ENCODE measurements around the gene CDIP1. TPM values are rescaled to one million over a fixed set of nuclear protein-coding genes. Genes with fewer than 3 reads are reported as not detected.
A peak's percentile ranks its signal among the peaks of the same experiment; 100 is the strongest.

The CDIP1 gene
- total and polyA plus RNA-seq, 9 of the 15 experiments (the other 6 are each of a cell fraction or from before 2014, with no cell fraction given), result 0.29 TPM; not detected in 8

- intact Hi-C loops (cut with micrococcal nuclease) (no loop called here), in situ Hi-C loops (cut with MboI) (no loop called here)
- Histone ChIP-seq H4K20me1 (replicated peaks; ENCODE audit: control insufficient read depth, insufficient read depth, low read length) (peaks cover 14% of the 10 kb centered on the region; the same call in 1 of the 2 replicates), H3K27me3 (ENCODE audit: control insufficient read depth in 2 of 2, insufficient read depth in 2 of 2, low read length in 2 of 2) (no peaks in the 10 kb centered on the region), H3K9me3 (replicated peaks; ENCODE audit: control insufficient read depth, insufficient read depth, low read depth, low read length) (no peaks in the 10 kb centered on the region), H3K27ac (ENCODE audit: extremely low read depth, low read depth, low read length) (no peak overlapping the region), H2AFZ (ENCODE audit: low read depth, low read length) (no peak overlapping the region), H3K9ac (ENCODE audit: insufficient read depth in 1 of 2, low read depth in 2 of 2, low read length in 2 of 2) (no peak overlapping the region), H3K4me2 (ENCODE audit: insufficient read depth, low read length) (no peak overlapping the region), H3K9me1 (ENCODE audit: control insufficient read depth, insufficient read depth, low read length) (no peaks in the 10 kb centered on the region), H3K4me1 (replicated peaks in 1 of 2; ENCODE audit: control insufficient read depth in 2 of 2, insufficient read depth in 2 of 2, low read length in 2 of 2) (peaks cover 0 to 4% of the 10 kb centered on the region in 2 experiments; a peak in 2 of 5 replicates), H3K4me3 (no peak overlapping the region), H3K36me3 (ENCODE audit: control insufficient read depth, insufficient read depth, low read length) (peaks cover 57% of the 10 kb centered on the region; the same call in 2 of the 3 replicates), H3K79me2 (ENCODE audit: control insufficient read depth, insufficient read depth, low read length) (peaks cover 7% of the 10 kb centered on the region; the same call in 2 of the 3 replicates)
- ChIA-PET CTCF (ENCODE audit: low intra/inter-chr PET ratio) (interaction anchor here (0.5 to 0.8 kb wide), 2 partner anchors 42 to 44 kb away, joined by 3 to 5 read pairs; no protein-coding TSS in a partner anchor), POLR2A (no interaction called here)
- ATAC-seq, result peak; percentile 98
- no TSS peak for BruUV-seq (replicated peaks)
- peak; percentile 92 for FAIRE-seq
- 14% methylated on average over 3 of the region's 3 CpGs for WGBS (ENCODE audit: insufficient coverage, low coverage, missing lambda C conversion rate)
- peak; percentile 58 to 78 (median 64) for DNase-seq (ENCODE audit: extremely low read depth in 1 of 4, low spot score in 3 of 4)
- TF ChIP-seq STAG1 (CRISPR knock-in tag; IDR thresholded peaks at IDR 0.05; ENCODE audit: borderline replicate concordance) (peak; percentile 53; the same call in 1 of the 2 replicates), WHSC1 (IDR thresholded peaks at IDR 0.05; ENCODE audit: low read length) (no peak), BRF1 (IDR thresholded peaks at IDR 0.05; ENCODE audit: borderline replicate concordance, extremely low read depth, insufficient read length) (no peak), TAF15 (IDR thresholded peaks at IDR 0.05; ENCODE audit: low read depth, low read length) (no peak), SMC3 (conservative IDR thresholded peaks at IDR 0.05; ENCODE audit: insufficient read depth, low read depth, low read length) (peak; percentile 71), RB1 (IDR thresholded peaks at IDR 0.05; ENCODE audit: low read depth) (peak; percentile 53; the same call in 1 of the 2 replicates), YY1 (IDR thresholded peaks at IDR 0.05; ENCODE audit: borderline replicate concordance in 1 of 3, control insufficient read depth in 1 of 3, extremely low read depth in 1 of 3, insufficient read depth in 3 of 3, insufficient read length in 1 of 3, insufficient replicate concordance in 2 of 3, low read depth in 1 of 3, low read length in 2 of 3) (no peak), FOXK2 (conservative IDR thresholded peaks at IDR 0.05 in 1 of 2, IDR thresholded peaks at IDR 0.05 in 1 of 2; ENCODE audit: low read depth in 2 of 2) (0 out of 4 replicates have a peak, but pooled peaks of 1 of the 2 experiments have one; percentile 23), RAD21 (CRISPR knock-in tag; conservative IDR thresholded peaks at IDR 0.05 in 1 of 2, IDR thresholded peaks at IDR 0.05 in 1 of 2) (peak; percentile 65 to 82), REST (IDR thresholded peaks at IDR 0.05; ENCODE audit: borderline replicate concordance) (peak; percentile 69), REST (CRISPR knock-in tag; IDR thresholded peaks at IDR 0.05; ENCODE audit: low read depth) (no peak), MTA3 (IDR thresholded peaks at IDR 0.05; ENCODE audit: borderline replicate concordance) (peak; percentile 37; the same call in 1 of the 2 replicates)
These were observed 32.1 kb downstream of the CDIP1 start for GRCh38 chr16:4506450-4506849.
